ENCODE measurements around the gene SMIM13. TPM values are rescaled to one million over a fixed set of nuclear protein-coding genes. Genes with fewer than 3 reads are reported as not detected.
A peak's percentile ranks its signal among the peaks of the same experiment; 100 is the strongest.

Gene SMIM13
- total and polyA plus RNA-seq, 10 donors, result 1.5 to 8.3 (median 5.9) TPM

GRCh38 chr6:11094411-11094851 lies 797 bp downstream of the SMIM13 start:
- peak; percentile 88 for DNase-seq
- peak overlapping the region; percentile 87 to 96 (median 91) for H3K4me3 ChIP-seq
- intact Hi-C loops (cut with DNase I; ENCODE audit: low total_unique reads), result no loop called here

GRCh38 chr6:11094941-11095340 lies 1.3 kb downstream of the SMIM13 start:
- WGBS, 5 donors, result 41 to 59% (median 50%) methylated on average over 7 of the region's 7 CpGs
- TF ChIP-seq CTCF (IDR thresholded peaks at IDR 0.05 in 8 of 11, conservative IDR thresholded peaks at IDR 0.05 in 3 of 11) (no peak), POLR2AphosphoS5 (IDR thresholded peaks at IDR 0.05) (no peak), POLR2A (IDR thresholded peaks at IDR 0.05) (no peak)
- no peak for DNase-seq
- intact Hi-C loops (cut with DNase I; ENCODE audit: low total_unique reads), result no loop called here
- Histone ChIP-seq H3K27me3 (replicated peaks in 1 of 7) (no peaks in the 10 kb centered on the region), H3K9me3 (no peaks in the 10 kb centered on the region), H3K4me1 (peaks cover 8 to 36% (median 29%) of the 10 kb centered on the region in 6 donors), H3K4me3 (peak overlapping the region in 7 of 8 donors; percentile 87 to 94 (median 90)), H3K36me3 (peaks cover 0 to 9% (median 0%) of the 10 kb centered on the region in 6 donors), H3K27ac (peak overlapping the region; percentile 97 to 99 (median 99))

More at GRCh38 chr6:11094411-11094851, 797 bp downstream of the SMIM13 start:
- H3K9me3 ChIP-seq, result no peaks in the 10 kb centered on the region
- H3K27me3 ChIP-seq (replicated peaks in 1 of 7), result no peaks in the 10 kb centered on the region
- peak overlapping the region; percentile 97 to 99 (median 99) for H3K27ac ChIP-seq
- H3K4me1 ChIP-seq, result peaks cover 8 to 36% (median 29%) of the 10 kb centered on the region in 6 donors
- 0 to 1% (median 0%) methylated on average over 15 of the region's 15 CpGs for WGBS, 5 donors
- TF ChIP-seq CTCF (IDR thresholded peaks at IDR 0.05 in 8 of 11, conservative IDR thresholded peaks at IDR 0.05 in 3 of 11) (no peak), POLR2A (IDR thresholded peaks at IDR 0.05) (no peak), POLR2AphosphoS5 (IDR thresholded peaks at IDR 0.05) (peak in 1 of 3 donors; percentile 28)
- H3K36me3 ChIP-seq, result peaks cover 0 to 9% (median 0%) of the 10 kb centered on the region in 6 donors

- H3K4me1 ChIP-seq, result peaks cover 8 to 36% (median 29%) of the 10 kb centered on the region in 6 donors
- WGBS, 5 donors, result 65 to 76% (median 73%) methylated on average over 4 of the region's 4 CpGs
- peaks cover 0 to 13% (median 0%) of the 10 kb centered on the region in 6 donors for H3K36me3 ChIP-seq
- DNase-seq, result no peak
- H3K27me3 ChIP-seq (replicated peaks in 1 of 7), result no peaks in the 10 kb centered on the region
- H3K9me3 ChIP-seq, result no peaks in the 10 kb centered on the region
- TF ChIP-seq POLR2A (IDR thresholded peaks at IDR 0.05) (no peak), POLR2AphosphoS5 (IDR thresholded peaks at IDR 0.05) (no peak), CTCF (IDR thresholded peaks at IDR 0.05 in 8 of 11, conservative IDR thresholded peaks at IDR 0.05 in 3 of 11) (no peak)
- intact Hi-C loops (cut with DNase I; ENCODE audit: low total_unique reads), result no loop called here
- no peak overlapping the region for H3K27ac ChIP-seq
- no peak overlapping the region for H3K4me3 ChIP-seq
Observed at GRCh38 chr6:11096109-11096508, 2.5 kb downstream of the SMIM13 start.

DNA sequence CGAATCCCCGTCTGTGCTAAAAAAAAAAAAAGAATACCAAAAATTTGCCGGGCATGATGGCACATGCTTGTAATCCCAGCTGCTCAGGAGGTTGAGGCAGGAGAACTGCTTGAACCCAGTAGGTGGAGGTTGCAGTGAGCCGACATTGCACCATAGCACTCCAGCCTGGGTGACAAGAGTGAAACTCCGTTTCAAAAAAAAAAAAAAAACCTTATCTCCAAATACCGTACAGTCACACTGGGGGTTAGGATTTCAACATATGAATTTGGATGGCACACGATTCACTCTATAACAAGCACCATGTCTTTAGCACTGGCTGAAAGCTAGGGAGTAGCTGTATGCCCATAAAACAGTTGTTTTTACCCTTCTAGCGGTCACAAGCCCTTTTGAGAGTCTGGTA lies 3.8 kb downstream of the SMIM13 start:
- Histone ChIP-seq H3K27ac (no peak overlapping the region), H3K4me1 (peaks cover 8 to 35% (median 28%) of the 10 kb centered on the region in 6 donors), H3K4me3 (no peak overlapping the region), H3K27me3 (replicated peaks in 1 of 7) (no peaks in the 10 kb centered on the region), H3K9me3 (no peaks in the 10 kb centered on the region), H3K36me3 (peaks cover 0 to 13% (median 0%) of the 10 kb centered on the region in 6 donors)
- intact Hi-C loops (cut with DNase I; ENCODE audit: low total_unique reads), result no loop called here
- DNase-seq, result no peak
- WGBS, 5 donors, result 78 to 88% (median 84%) methylated on average over 8 of the region's 8 CpGs
- TF ChIP-seq CTCF (IDR thresholded peaks at IDR 0.05 in 8 of 11, conservative IDR thresholded peaks at IDR 0.05 in 3 of 11) (no peak), POLR2A (IDR thresholded peaks at IDR 0.05) (no peak), POLR2AphosphoS5 (IDR thresholded peaks at IDR 0.05) (no peak)
